Endodermal cell (in vitro differentiated cells): ENCODE measurements around the gene SEC14L1. TPM values are rescaled to one million over a fixed set of nuclear protein-coding genes. Genes with fewer than 3 reads are reported as not detected.

Experiments used
- DNase-seq: peaks from one replicate; pipeline ENCODE4 v3.0.0-alpha.2; 2017
- H3K27ac ChIP-seq: 2 replicates; pipeline ENCODE4 v1.5.1; 2013; ENCODE audit warnings: mild to moderate bottlenecking, low read depth, low read length, moderate library complexity
- H3K27me3 ChIP-seq: 2 replicates; pipeline ENCODE4 v1.6.1; 2013; ENCODE audit warnings: mild to moderate bottlenecking, low read length, moderate library complexity; ENCODE audit not compliant: insufficient read depth, control insufficient read depth, poor library complexity, severe bottlenecking
- H3K36me3 ChIP-seq: 2 replicates; pipeline ENCODE4 v1.7.0; 2013; ENCODE audit warnings: mild to moderate bottlenecking, low read length, moderate library complexity; ENCODE audit not compliant: control insufficient read depth, insufficient read depth
- H3K4me1 ChIP-seq: one replicate; pipeline ENCODE4 v1.7.0; 2013; ENCODE audit warnings: low read length; ENCODE audit not compliant: control insufficient read depth, insufficient read depth
- H3K4me3 ChIP-seq: 2 replicates; pipeline ENCODE4 v1.5.1; 2013; ENCODE audit warnings: mild to moderate bottlenecking, low read length, moderate library complexity
- H3K9ac ChIP-seq: 2 replicates; pipeline ENCODE4 v1.6.1; 2013; ENCODE audit warnings: mild to moderate bottlenecking, low read length, moderate library complexity; ENCODE audit not compliant: poor library complexity, severe bottlenecking; ENCODE audit errors: extremely low read depth
- H3K9me3 ChIP-seq: 2 replicates; pipeline ENCODE4 v1.6.1; 2013; ENCODE audit warnings: mild to moderate bottlenecking, low read length, moderate library complexity; ENCODE audit not compliant: control insufficient read depth
- H3K27ac Mint-ChIP-seq: 2 replicates; pipeline ENCODE4 v1.8.0; 2020; ENCODE audit warnings: mixed read lengths
- H3K27me3 Mint-ChIP-seq: 2 replicates; pipeline ENCODE4 v1.8.0; 2021; ENCODE audit warnings: mild to moderate bottlenecking, mixed read lengths; ENCODE audit not compliant: insufficient read depth
- H3K36me3 Mint-ChIP-seq: 2 replicates; pipeline ENCODE4 v1.8.0; 2020; ENCODE audit warnings: low read depth, mixed read lengths
- H3K4me1 Mint-ChIP-seq: 2 replicates; pipeline ENCODE4 v1.8.0; 2020; ENCODE audit warnings: mixed read lengths
- H3K4me3 Mint-ChIP-seq: 2 replicates; pipeline ENCODE4 v1.8.0; 2020; ENCODE audit warnings: mild to moderate bottlenecking, moderate library complexity, mixed read lengths
- H3K9me3 Mint-ChIP-seq: 2 replicates; pipeline ENCODE4 v1.8.0; 2020; ENCODE audit warnings: mild to moderate bottlenecking, mixed read lengths
- WGBS, 2 experiments: methylation state at CpG; one replicate each; pipeline versions ENCODE4 v1.1.5 to v1.1.7; 2013; ENCODE audit warnings: missing lambda C conversion rate in 2 of 2, mixed read lengths in 1 of 2; ENCODE audit not compliant: insufficient coverage in 1 of 2, insufficient read length in 1 of 2; 5-methylcytosine and 5-hydroxymethylcytosine counted together
- total RNA-seq, 2 donors: library from RNA; stranded (reverse); fragmentation: NEBNext Ultra II Directional in 1 of 2; extraction: Animal tissue kit (Norgen Biotek cat#: 25700) in 1 of 2; gene quantifications; 2 replicates in 1 of 2; 3 replicates in 1 of 2; pipeline ENCODE4 v1.2.1, GENCODE V29; 2021
- TF ChIP-seq, protein P1 (sequence below): fragments of 200-600 bp; sonication (generic); conservative IDR thresholded peaks from 2 replicates; pipeline ENCODE4 v1.5.0; 2021; ENCODE audit warnings: antibody characterized with exemption, mild to moderate bottlenecking

SEC14L1 gene
- total RNA-seq, 2 donors from 2014 or later, result 77.0 to 87.4 TPM

DNA sequence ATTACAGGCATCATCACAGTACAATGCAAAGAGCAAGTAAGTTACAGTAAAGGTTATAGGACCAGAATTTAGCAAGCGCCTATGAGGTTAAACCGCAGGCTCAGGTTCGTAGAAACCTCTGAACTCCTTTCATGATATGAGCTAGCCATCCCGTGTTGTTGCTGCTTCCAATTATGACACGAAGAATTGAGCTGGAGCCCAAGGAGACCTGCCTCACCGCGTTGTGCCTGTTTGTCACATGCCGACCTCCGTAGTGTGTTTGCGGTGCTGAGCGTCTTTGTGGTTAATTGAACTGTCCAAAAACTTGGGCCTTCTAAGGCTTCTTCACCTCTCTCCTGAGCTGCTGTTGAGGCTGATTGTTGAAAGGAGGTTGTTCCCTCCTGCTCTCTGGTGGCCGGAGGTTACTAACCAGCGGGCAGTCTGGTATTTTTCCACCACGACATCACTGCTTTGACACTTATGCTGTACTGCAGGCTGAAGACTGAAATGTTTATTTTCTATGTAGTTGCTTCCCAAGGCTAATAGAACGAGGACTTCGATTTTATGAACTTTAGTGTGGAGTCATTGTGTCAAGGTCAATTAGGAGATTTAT is 67.5 kb downstream of the SEC14L1 start:
- no peak overlapping the region for H3K27ac ChIP-seq
- peaks cover 70% of the 10 kb centered on the region for H3K36me3 ChIP-seq
- no peaks in the 10 kb centered on the region for H3K27me3 ChIP-seq
- no peak overlapping the region for H3K4me3 Mint-ChIP-seq
- no peak overlapping the region for H3K9ac ChIP-seq
- no peaks in the 10 kb centered on the region for H3K9me3 ChIP-seq
- H3K9me3 Mint-ChIP-seq, result no peaks in the 10 kb centered on the region
- H3K36me3 Mint-ChIP-seq, result peaks cover 73% of the 10 kb centered on the region
- H3K4me1 ChIP-seq, result no peaks in the 10 kb centered on the region
- peak overlapping the region; percentile 20 for H3K27ac Mint-ChIP-seq
- H3K4me1 Mint-ChIP-seq, result peaks cover 3% of the 10 kb centered on the region
- DNase-seq, result peak; percentile 68
- 90 to 92% methylated on average over 15 to 16 of the region's 16 CpGs for WGBS, 2 experiments
- no peak overlapping the region for H3K4me3 ChIP-seq
- TF ChIP-seq, protein P1, sequence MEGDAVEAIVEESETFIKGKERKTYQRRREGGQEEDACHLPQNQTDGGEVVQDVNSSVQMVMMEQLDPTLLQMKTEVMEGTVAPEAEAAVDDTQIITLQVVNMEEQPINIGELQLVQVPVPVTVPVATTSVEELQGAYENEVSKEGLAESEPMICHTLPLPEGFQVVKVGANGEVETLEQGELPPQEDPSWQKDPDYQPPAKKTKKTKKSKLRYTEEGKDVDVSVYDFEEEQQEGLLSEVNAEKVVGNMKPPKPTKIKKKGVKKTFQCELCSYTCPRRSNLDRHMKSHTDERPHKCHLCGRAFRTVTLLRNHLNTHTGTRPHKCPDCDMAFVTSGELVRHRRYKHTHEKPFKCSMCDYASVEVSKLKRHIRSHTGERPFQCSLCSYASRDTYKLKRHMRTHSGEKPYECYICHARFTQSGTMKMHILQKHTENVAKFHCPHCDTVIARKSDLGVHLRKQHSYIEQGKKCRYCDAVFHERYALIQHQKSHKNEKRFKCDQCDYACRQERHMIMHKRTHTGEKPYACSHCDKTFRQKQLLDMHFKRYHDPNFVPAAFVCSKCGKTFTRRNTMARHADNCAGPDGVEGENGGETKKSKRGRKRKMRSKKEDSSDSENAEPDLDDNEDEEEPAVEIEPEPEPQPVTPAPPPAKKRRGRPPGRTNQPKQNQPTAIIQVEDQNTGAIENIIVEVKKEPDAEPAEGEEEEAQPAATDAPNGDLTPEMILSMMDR, result peak; percentile 33
- no peaks in the 10 kb centered on the region for H3K27me3 Mint-ChIP-seq

DNA sequence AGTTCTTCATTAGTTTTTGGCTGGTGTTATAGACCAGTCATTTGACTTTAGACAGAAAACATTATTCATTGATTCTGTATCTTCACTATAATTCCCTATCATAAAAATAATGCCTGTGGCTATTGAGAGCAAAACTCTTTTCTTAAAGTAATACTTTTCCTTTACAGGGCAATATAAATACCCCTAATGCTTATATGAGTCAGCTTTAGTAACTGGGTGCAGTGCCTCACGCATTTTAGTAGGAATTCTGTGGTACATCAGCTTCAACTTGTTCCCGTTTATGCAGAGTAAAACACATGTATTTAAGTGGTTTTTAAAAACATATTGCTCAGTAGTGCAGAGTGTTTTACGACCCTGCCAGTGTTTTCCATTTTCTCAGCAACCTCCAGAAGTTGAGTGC is 68.1 kb downstream of the SEC14L1 start:
- H3K9me3 ChIP-seq, result no peaks in the 10 kb centered on the region
- TF ChIP-seq, protein P1, result no peak
- no peak overlapping the region for H3K9ac ChIP-seq
- Mint-ChIP-seq H3K27me3 (no peaks in the 10 kb centered on the region), H3K9me3 (no peaks in the 10 kb centered on the region), H3K36me3 (peaks cover 69% of the 10 kb centered on the region), H3K4me3 (no peak overlapping the region), H3K4me1 (peaks cover 3% of the 10 kb centered on the region), H3K27ac (no peak overlapping the region)
- DNase-seq, result no peak
- 88 to 95% methylated on average over 2 to 3 of the region's 3 CpGs for WGBS, 2 experiments
- no peak overlapping the region for H3K27ac ChIP-seq
- H3K27me3 ChIP-seq, result no peaks in the 10 kb centered on the region
- H3K36me3 ChIP-seq, result peaks cover 69% of the 10 kb centered on the region
- H3K4me3 ChIP-seq, result no peak overlapping the region
- no peaks in the 10 kb centered on the region for H3K4me1 ChIP-seq

GRCh38 chr17:77209330-77209748 is 68.6 kb downstream of the SEC14L1 start:
- Histone ChIP-seq H3K27me3 (no peaks in the 10 kb centered on the region), H3K9me3 (no peaks in the 10 kb centered on the region), H3K9ac (no peak overlapping the region), H3K4me1 (no peaks in the 10 kb centered on the region), H3K4me3 (no peak overlapping the region), H3K27ac (no peak overlapping the region), H3K36me3 (peaks cover 73% of the 10 kb centered on the region)
- H3K4me1 Mint-ChIP-seq, result peaks cover 3% of the 10 kb centered on the region
- DNase-seq, result no peak
- 93 to 95% methylated on average over 13 of the region's 13 CpGs for WGBS, 2 experiments
- no peak overlapping the region for H3K27ac Mint-ChIP-seq
- peaks cover 71% of the 10 kb centered on the region for H3K36me3 Mint-ChIP-seq
- TF ChIP-seq, protein P1, result no peak
- H3K27me3 Mint-ChIP-seq, result no peaks in the 10 kb centered on the region
- no peak overlapping the region for H3K4me3 Mint-ChIP-seq
- no peaks in the 10 kb centered on the region for H3K9me3 Mint-ChIP-seq
